GM21529 (cell line): ENCODE data around the gene TBCEL.
"Not testable (repeated sequence)": the region's sequence is repeated elsewhere in the genome, so short reads cannot be mapped to it uniquely, and the experiment has no call there.

Source experiments
- ATAC-seq: cut with Tn5 transposase; IDR thresholded peaks from one replicate; pipeline ENCODE4 v1.9.1; 2021; ENCODE audit not compliant: unreplicated experiment

Gene TBCEL

DNA sequence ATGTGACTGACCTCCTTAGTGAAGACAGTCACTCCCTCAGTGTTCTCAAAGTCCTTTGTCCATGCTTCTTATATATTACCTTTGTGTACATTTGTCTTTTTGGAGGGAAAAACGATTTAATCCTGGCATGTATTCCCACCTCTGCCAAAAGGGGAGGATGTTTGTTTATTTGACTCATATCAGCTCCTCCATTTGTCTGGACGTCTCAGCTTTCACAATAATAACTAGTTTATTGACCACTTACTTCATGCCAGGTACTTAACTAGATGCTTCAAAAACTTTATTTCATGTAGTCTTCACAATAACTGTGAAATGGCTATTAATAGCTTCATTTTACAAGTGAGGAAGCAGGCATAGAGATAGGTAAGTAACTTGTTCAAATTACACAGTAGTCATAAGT, 5.3 kb downstream of the TBCEL start:
- no peak for ATAC-seq

DNA sequence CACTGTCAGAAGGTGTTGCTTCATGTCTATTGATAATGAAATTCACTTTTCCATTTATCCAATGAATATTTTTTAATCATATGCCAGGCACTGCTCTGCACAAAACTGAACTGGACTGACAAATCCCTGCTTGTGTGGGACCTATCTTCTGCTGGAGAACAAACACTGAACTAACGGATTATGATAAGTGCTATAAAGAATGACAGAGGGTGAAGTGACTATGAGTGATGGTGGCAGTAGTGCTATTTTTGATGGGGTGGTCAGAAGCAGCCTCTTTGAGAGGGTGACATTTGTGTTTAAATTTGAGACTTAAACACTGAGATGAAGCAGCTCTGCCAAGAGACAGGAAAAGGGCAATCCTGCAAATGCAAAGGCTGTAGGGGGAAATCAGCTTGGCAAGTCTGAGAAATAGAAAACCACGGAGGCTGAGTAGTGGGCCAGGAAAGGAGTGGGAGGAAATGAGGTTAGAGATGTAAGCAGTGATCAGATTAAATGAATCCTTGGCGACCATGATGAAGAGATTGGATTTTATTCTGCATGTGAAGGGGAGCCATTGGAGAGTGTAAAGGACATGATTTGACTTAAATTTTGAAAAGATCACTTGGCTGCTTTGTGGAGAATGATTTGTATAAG, 6.0 kb downstream of the TBCEL start:
- ATAC-seq, result no peak

DNA sequence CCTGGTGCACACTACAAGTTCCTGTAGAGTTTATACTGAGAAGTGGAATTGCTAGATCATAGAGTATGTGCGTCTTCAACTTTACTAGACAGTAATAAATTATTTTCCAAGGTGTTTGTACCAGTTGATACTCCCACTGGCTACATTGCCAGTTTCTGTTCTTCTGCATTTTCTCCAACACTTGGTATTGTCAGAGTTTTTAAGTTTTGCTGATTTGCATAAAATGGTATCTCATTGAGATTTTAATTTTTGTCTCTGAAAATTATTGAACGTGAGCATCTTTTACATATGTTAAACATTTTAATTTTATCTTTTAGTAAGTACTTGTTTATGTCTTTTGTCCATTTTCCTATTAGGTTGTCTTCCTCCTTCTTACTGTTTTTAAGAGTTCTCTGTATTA, 7.3 kb downstream of the TBCEL start:
- no peak for ATAC-seq

DNA sequence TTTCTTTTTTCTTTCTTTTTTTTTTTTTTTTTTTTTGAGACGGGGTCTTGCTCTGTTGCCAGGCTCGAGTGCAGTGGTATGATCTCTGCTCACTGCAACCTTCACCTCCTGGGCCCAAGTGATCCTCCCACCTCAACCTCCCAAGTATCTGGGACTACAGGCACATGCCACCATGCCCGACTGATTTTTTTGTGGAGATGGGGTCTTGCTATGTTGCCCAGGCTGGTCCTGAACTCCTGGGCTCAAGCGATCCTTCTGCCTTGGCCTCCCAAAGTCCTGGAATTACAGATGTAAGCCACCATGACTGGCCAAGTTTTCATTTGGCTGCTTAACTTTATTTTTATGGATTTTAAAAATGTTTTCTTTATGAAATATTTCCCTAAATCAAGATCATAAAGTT, 7.7 kb downstream of the TBCEL start:
- ATAC-seq, result not testable (repeated sequence)

DNA sequence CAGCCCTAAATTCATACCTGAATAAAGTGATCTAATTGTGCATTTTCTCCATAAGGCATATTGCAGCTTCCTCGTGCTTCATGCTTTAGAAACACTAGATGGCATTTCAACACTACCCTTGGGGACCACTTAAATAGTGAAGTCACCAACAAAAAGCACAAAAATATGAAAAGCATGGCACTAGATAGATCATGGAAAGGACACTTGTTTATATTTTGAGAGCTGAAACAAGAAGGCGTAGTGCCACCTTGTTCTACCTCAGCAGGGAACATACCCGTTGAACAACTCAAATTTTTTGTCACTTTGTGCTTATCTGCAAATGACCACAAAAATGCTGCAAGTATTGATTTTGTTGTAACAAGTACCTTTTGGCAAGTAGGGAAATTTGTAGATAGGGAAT, 8.6 kb downstream of the TBCEL start:
- ATAC-seq, result no peak

DNA sequence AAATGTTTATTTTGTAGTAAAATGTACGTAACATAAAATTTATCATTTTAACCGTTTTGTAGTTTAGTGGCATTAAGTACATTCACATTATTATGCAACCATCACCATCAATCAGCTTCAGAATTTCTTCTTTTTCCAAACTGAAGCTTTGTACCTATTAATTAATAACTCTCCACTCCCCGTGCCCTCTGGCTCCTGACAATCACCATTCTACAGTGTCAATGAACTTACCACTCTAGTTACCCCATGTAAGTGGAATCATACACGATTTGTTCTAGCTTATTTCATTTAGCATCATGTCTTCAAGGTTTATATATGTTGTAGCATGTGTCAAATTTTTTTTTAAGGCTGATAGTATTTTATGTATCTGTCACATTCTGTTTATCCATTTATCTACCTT, 9.7 kb downstream of the TBCEL start:
- no peak for ATAC-seq

DNA sequence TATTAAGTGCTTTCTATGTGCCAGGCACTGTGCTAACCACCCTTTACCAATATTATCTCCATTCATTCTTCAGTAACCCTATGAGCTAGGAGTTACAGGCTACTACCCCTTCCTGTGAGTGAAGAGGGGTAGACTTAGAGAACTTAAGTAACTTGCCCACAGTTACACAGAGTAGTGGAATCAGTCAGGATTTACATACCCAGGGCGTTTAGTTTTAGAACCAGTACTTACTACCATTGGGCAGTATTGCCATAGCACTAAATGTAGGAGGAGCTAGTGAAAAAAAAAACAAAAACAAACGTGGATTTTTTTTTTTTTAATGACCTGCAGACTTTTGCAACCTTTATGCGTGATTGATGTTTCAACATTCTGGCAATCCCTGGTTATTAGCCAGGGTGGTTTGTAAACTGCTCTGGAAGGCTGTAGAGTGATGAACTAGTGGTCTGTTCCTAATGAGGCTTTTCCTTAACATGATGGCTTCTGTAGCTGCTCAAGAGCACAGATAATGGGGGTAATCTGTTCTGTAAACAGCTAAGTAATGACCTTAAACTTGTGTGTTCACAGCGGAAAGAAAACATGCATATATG, 11.4 kb downstream of the TBCEL start:
- no peak for ATAC-seq

DNA sequence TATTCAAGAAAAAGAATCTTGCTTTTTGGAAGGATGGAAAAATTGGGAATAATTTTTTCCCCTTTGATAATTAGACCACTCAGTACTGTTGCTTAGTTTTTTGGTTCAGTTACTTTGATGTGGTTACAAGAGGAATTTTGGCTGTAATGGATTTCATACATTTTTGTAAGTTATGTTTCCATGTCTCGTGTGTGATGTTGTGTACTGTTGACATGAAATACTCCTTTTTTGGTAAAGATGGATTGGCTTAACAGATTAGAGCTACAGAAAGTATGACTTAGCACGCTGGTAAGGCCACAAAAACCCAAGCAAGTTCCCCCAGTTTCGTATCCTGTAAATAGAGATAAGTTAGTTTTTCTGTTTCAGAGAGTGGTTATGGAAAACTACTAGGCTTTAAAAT, 11.9 kb downstream of the TBCEL start:
- ATAC-seq, result no peak

DNA sequence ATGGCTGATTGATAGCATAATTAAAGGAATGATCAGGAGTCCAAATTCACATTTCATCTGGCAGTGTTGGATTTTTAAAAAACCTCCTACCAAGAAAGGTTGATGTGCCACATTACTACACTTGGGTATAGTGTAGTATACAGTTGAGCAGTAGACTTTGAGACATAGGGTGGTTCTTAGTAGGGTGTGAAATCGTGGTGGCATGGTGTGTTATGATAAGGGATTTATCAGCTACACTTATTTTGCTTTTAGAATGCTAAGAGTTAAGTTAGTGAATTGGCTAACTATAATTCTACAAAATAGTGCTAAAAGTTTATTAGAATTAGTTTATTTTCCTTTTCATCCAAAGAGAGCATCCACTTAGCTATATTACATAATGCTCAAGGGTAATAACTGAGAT, 13.1 kb downstream of the TBCEL start:
- ATAC-seq, result no peak

DNA sequence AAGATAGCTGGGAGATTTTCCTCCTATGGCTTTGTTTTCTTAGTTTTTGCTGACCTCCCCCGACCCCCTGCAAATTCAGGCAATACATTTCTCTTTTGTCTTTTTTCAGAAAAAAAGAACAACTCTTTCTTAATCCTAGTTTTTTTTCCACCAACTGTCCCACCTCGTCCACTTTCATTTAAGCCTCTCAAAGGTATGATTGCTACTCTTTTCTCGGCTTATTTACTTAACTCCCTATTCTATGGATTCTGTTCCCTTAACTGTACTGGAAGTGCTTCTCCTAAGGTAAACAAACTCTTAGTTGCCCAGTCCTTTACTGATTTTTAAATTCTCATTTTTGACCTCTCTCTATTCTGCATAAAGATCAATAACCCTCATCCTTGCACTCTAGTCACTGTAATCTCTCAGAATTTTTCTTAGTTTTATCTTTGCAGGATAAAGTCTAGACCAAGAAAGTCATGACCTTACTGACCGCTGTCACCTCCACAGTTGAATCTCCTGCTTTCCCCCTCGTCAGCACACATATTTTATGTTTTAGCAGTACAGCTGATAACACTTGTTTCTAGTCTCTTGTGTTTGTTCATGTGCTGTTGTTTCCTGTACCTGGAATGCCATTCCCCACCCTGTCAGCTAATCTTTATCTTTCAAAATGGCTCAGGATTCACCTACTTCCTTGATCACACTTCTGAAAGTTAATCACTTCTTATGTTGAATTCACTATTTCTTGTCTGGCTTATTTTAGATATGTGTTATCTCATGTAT, 14.9 kb downstream of the TBCEL start:
- ATAC-seq, result no peak

DNA sequence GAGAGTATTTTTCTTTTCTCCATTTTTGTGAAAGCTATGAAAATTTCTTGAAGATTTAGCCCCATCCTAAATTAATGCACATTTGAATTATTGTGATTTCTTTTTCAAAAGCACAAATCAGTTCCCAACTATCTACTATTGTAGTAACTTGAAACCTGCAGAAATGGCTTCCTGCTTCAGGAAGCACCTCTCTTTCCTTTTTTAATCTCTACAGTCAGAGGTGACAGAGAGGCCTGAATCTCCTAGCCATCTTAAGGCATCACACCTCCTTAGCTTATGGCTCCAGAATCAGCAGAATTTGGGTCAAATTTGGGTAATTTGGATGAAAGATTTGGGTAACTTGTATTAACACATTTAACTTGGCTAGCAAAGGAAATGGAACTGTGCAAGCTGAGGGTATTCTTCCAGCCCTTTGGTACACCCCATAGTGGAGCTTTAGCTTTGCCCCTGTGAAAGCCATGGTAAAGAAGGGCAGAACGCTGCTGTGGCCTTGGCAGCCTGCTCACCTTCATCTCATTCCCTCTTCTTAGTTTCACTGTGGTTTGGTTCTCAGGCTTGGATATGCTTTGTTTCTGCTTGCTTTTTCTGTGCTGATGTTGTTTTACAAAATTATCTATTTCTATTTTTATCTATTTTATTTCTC, 16.2 kb downstream of the TBCEL start:
- no peak for ATAC-seq

DNA sequence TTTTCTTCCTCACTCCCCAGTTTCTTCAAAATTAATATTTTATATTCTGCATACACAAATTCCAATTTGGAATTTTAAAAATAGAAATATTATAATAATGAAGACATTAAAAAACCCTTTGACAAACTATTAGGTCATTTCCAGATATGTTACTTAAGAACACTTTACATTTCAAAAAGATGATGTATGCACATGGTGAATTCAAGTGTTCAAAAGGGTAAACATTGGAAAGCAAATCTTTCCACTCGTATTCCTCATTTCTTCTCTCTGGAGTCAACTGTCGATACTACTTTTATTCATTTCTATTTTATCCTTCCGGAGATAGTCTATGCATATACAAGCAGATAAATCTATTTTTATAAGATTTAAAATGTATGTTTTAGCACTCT, 16.7 kb downstream of the TBCEL start:
- ATAC-seq, result no peak

DNA sequence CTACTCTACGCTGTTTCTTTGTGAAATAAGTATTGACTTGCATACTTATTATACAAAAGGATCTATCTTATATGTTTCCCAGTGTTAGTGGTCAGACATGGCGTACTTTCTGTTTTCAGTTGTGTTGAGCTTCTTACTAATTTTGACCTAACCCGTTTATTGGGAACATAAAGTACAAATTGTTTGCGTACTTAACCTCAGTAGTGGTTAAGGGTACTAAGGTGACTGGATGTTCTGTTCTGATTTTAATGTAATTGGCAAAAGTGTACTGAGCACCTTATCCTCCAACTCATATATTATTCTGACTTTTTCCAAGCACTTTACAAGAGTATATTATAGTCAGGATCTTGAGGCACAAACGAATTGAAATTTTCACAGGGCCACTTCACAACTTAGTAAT, 17.2 kb downstream of the TBCEL start:
- no peak for ATAC-seq

DNA sequence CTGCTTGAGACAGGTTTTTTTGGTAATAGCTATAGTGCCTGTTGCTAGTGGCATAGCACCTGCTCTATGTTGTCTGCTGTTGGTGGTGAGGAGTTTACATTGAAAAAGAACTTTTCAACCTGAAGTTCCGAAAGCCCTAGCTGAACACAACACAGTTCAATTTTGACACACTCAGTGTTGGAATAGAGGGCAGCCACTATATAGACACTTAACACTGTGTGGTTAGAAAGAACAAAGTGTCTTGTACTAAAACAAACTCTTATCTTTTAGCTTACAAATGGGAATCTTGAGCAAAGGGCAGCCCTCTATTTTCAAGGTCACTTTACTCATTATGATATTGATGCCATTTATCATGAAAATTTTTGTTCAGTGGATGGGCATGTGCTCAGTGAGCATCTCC, 18.4 kb downstream of the TBCEL start:
- no peak for ATAC-seq

DNA sequence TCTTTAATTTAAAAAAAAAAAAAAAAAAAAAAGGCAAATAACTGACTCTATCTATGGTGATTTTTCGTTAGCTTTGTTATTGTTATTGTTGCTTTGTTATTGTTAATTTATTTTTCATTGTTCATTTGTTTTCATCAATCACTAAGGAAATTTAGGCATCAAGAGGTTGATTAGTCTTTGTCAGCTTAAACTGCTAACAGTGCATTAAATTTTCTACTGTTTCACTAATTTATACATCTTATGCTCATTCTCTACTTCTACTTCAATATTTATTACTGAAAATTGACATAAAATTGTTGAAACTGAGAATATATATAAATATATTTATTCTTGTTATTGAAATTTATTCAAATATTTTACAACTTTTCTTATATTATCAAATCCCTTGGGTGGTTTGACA, 24.0 kb downstream of the TBCEL start:
- no peak for ATAC-seq

DNA sequence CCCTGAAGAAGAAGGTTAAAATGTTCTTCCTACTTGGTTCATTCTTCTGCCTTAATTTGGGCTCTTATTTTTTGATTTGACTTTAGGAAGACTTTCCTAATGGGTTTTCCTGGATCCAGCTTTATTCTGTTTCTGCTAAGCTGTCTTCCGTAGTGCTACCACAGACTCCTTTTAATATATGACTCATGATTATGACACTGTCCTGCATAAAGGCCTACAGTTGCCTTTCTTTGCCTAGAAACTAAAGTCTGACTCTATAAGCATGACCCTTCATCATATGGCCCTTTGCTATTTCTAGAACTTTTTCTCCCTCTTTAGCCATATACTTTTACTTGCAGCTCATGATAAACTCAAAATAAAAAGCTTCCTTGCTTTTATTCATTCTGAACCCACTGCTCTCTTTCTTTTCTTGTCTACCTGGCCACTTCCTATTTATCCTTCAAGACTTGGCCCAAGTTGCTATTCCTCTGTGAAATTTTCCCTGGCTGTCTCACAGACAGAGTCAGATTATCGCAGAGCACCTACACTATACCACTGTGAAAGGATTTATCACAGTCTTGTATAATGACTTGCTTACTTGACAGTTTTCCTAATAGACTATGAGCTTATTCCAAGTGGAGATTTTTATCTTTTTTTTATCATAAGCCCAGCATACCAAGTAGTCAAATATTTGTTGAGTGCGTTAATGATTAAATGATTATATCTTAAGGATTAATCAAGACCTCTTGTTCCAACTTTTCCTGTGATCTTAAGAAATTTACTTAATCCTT, 24.7 kb downstream of the TBCEL start:
- no peak for ATAC-seq

DNA sequence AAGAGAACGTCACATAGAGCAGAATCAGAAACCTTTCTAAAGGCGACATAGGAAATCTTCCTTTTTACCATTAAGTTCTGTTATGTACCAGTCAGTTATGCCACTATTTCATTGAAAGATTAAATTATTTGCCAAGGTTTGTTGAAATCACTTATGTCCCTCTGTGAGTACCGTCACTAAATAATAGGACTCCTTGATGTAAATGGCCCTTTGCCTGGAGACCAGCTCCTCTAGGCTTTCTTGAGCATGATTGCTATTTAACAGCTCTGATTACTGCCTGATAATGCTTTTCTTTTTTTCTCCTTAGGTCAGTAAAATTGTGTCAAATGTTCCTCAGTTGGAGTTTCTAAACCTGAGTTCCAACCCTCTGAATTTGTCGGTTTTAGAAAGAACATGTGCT, 29.3 kb downstream of the TBCEL start:
- no peak for ATAC-seq

DNA sequence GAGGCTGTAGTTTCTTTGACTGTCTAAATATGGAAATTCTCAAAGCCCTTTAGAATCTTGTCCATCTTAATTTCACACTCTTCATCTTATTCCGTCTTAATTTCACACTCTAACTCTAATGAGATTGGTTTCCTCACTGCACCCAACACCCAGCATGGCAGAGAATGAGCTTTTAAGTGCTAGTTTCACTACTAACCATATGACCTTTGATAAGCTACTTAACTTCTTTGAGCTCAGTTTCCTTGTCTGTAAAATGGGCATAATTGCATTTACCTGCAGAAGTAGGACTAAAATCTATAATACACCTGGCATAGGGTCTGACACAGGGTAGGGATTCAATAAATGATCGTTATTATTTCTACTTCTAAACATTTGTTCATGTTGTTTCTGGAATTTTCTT, 30.4 kb downstream of the TBCEL start:
- ATAC-seq, result no peak

DNA sequence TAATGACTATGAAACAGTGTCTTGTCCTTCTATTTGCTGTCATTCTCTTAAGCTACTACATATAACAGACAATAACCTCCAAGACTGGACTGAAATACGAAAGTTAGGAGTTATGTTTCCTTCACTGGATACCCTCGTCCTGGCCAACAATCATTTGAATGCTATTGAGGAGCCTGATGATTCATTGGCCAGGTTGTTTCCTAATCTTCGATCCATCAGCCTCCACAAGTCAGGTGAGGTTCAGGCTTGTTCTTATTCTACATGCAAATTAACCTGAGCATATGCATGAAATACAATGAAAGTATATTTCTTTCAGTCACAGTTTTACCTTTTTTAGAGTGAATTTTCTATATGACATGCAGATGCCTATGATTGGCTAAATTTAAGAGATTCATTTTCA, 31.2 kb downstream of the TBCEL start:
- ATAC-seq, result no peak

DNA sequence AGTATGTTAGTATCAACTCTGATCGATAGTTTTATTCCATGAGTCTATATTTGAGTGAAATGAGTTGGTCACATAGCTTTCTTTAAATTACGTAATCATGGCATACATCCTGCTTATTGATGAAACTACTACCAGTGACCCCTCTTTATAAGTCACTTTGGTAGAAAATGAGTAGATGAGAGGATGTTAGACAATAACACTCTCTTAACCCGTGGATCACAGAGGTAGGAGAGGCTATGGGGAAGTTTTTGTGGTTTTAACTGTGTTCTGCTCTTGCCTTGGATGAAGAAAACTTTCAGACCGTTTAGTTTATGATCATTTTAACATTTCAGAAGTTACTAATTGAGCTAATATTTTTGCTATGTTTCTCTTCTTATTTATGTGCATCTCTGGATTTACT, 34.0 kb downstream of the TBCEL start:
- no peak for ATAC-seq

DNA sequence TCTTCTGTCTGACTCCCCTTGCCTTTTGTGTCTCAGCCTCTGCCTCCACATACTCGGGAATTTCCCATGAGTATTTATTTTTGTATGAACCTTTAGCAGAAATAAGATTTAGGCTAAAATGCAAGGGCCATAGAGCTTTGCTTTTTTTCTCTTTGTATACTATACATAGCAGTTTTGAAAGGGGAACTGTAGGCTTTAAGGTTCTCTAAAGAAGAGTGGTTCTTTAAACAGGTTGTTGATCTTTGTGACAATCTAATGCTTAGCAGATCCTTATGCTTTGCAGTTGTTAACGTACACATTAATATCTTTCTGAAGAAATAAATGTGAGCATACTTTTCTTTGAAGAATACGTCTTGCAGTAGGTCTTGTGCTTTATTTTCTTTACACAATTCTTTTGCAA, 35.0 kb downstream of the TBCEL start:
- ATAC-seq, result no peak
